ENCODE data around the gene KLRG1. TPM values are rescaled to one million over a fixed set of nuclear protein-coding genes. Genes with fewer than 3 reads are reported as not detected.

Gene KLRG1
- total and polyA plus RNA-seq, 2 of the 8 experiments (the other 6 are each of a cell fraction or from before 2014, with no cell fraction given): 7.9 to 12.8 TPM

DNA sequence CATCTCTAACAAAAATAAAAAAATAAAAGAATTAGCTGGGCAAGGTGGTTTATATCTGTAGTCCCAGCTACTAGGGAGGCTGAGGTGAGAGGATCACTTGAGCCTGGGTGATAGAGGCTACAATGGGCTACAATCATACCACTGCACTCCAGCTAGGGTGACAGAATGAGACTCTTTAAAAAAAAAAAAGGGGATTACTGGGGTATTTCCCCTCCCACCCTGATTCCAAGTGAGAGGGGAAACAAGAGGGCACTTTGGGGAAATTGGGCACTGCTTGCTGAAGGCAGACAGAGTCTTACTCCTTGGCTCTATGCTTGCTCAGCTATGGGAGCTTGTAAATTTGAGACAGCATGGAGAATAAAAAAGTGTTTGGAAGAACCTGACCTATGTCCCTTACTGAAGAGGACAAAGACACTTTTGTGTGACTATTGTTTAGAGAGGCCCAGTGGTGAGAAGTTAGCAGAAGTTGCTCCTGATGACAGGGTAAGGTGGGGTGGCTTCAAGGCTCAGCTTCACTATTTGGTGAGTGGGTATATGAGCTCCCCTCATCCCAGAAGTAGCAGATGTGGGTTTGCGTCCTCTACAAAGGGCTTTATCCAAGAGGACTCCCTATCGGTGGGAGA lies 44.0 kb downstream of the KLRG1 start:
- WGBS, 2 experiments (ENCODE audit: extremely low coverage in 1 of 2, insufficient coverage in 1 of 2, insufficient read length in 1 of 2, insufficient replicate concordance in 2 of 2, low coverage in 1 of 2, low lambda C conversion rate in 2 of 2, missing lambda C conversion rate in 1 of 2): 81% methylated on average over 2 of the region's 2 CpGs; no CpG with 5 or more reads in 1 of the 2 experiments
- no peak overlapping the region for H4K91ac ChIP-seq (replicated peaks; ENCODE audit: insufficient read length, low read length)
- no peaks in the 10 kb centered on the region for H3K23me2 ChIP-seq (ENCODE audit: low read depth, low read length)
- H2BK5ac ChIP-seq (ENCODE audit: low read depth, low read length): no peak overlapping the region
- CTCF ChIA-PET (ENCODE audit: partially characterized antibody): interaction anchor here (0.7 to 9.7 kb wide), 7 partner anchors 8 to 489 kb away, joined by 3 to 119 read pairs (median 7); partner anchors contain the start of gene M6PR
- no peaks in the 10 kb centered on the region for H3K36me3 ChIP-seq (ENCODE audit: control insufficient read depth in 2 of 4, insufficient read depth in 4 of 4, low read length in 3 of 4)
- no peak overlapping the region for H4K5ac ChIP-seq (ENCODE audit: insufficient read length, low read depth, low read length)
- H3K9ac ChIP-seq (replicated peaks in 1 of 4; ENCODE audit: extremely low read depth in 1 of 4, low read depth in 3 of 4, low read length in 3 of 4): no peak overlapping the region
- no peak overlapping the region for H2BK20ac ChIP-seq (ENCODE audit: low read length)
- no peaks in the 10 kb centered on the region for H3K79me1 ChIP-seq (ENCODE audit: low read depth, low read length)
- FAIRE-seq: no peak
- no peak overlapping the region for H3K4me3 ChIP-seq (ENCODE audit: extremely low read depth in 1 of 4, insufficient read depth in 2 of 4, low read depth in 3 of 4, low read length in 4 of 4)
- no peak overlapping the region for H3K4ac ChIP-seq (replicated peaks; ENCODE audit: insufficient read length, low read depth, low read length)
- H3K18ac ChIP-seq (ENCODE audit: extremely low read depth, low read length): no peak overlapping the region
- H3K27ac ChIP-seq (ENCODE audit: low read depth, low read length): no peak overlapping the region
- H2BK12ac ChIP-seq (ENCODE audit: low read depth, low read length): no peak overlapping the region
- no peak overlapping the region for H3K56ac ChIP-seq (replicated peaks; ENCODE audit: insufficient read length, low read depth, low read length)
- no peak overlapping the region for H3K4me2 ChIP-seq (ENCODE audit: insufficient read depth in 1 of 2, low read depth in 2 of 2, low read length in 2 of 2)
- H3K27me3 ChIP-seq (replicated peaks in 1 of 4; ENCODE audit: control insufficient read depth in 3 of 4, extremely low read depth in 1 of 4, insufficient read depth in 3 of 4, low read length in 3 of 4): no peaks in the 10 kb centered on the region
- TF ChIP-seq NRF1 (IDR thresholded peaks at IDR 0.05; ENCODE audit: low read depth, low read length) (no peak), KDM4A (IDR thresholded peaks at IDR 0.05; ENCODE audit: low read depth, low read length, severe bottlenecking) (no peak), RFX5 (IDR thresholded peaks at IDR 0.05; ENCODE audit: borderline replicate concordance, low read depth, low read length) (no peak), KDM1A (IDR thresholded peaks at IDR 0.05; ENCODE audit: borderline replicate concordance, low read length) (no peak), TEAD4 (IDR thresholded peaks at IDR 0.05; ENCODE audit: low read depth, low read length) (no peak)
- no peaks in the 10 kb centered on the region for H3K4me1 ChIP-seq (replicated peaks in 1 of 4; ENCODE audit: control insufficient read depth in 3 of 4, insufficient read depth in 4 of 4, low read length in 3 of 4)
- no peak for DNase-seq (ENCODE audit: low read depth in 1 of 2, low spot score in 2 of 2)
- no peak overlapping the region for H2AFZ ChIP-seq (ENCODE audit: low read length)
- H2BK120ac ChIP-seq (replicated peaks; ENCODE audit: low read depth, low read length): no peak overlapping the region
- no peak overlapping the region for H3K14ac ChIP-seq (ENCODE audit: insufficient read length)
- no peaks in the 10 kb centered on the region for H4K20me1 ChIP-seq (replicated peaks in 1 of 2; ENCODE audit: control insufficient read depth in 1 of 2, insufficient read depth in 2 of 2, low read length in 2 of 2)
- H3K79me2 ChIP-seq (ENCODE audit: control insufficient read depth in 1 of 2, insufficient read depth in 2 of 2, low read length in 2 of 2): no peaks in the 10 kb centered on the region
- no peaks in the 10 kb centered on the region for H3K9me3 ChIP-seq (ENCODE audit: insufficient read depth in 2 of 2, low read depth in 1 of 2, low read length in 1 of 2)
- H2AK5ac ChIP-seq (ENCODE audit: low read depth, low read length): no peak overlapping the region
- H3K23ac ChIP-seq (ENCODE audit: insufficient read length): no peak overlapping the region
- no peak overlapping the region for H2BK15ac ChIP-seq (ENCODE audit: low read length)
- POLR2A ChIA-PET (ENCODE audit: partially characterized antibody): interaction anchor here (1.1 to 1.8 kb wide), 2 partner anchors 32 to 95 kb away, joined by 3 read pairs; no protein-coding TSS in a partner anchor
- H4K8ac ChIP-seq (ENCODE audit: extremely low read depth, insufficient read depth, low read length): no peak overlapping the region

Measured in H1 (cell line).